ENCODE results near the gene CNDP2.

CNDP2 gene

DNA sequence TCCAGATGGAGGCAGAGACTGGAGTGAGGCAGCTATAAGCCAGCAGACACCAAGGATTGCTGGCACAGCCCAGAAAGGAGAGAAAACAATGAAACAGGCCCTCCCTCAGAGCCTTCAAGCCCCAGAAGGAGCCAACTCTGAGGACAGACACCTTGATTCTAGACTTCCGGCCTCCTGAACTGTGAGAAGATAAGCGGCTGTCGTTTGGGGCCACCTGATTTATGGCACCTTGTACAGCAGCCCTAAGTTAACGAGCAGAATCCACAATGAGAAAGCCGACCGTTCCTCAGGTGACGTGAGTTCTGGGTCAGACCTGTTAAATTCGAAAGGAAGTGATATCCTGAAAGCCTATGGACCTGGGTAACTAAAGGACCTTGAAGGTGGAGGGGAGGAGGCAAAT, 7.3 kb upstream of the CNDP2 start:
- no peak for DNase-seq (ENCODE audit: low read depth)
- TF ChIP-seq, protein P1, sequence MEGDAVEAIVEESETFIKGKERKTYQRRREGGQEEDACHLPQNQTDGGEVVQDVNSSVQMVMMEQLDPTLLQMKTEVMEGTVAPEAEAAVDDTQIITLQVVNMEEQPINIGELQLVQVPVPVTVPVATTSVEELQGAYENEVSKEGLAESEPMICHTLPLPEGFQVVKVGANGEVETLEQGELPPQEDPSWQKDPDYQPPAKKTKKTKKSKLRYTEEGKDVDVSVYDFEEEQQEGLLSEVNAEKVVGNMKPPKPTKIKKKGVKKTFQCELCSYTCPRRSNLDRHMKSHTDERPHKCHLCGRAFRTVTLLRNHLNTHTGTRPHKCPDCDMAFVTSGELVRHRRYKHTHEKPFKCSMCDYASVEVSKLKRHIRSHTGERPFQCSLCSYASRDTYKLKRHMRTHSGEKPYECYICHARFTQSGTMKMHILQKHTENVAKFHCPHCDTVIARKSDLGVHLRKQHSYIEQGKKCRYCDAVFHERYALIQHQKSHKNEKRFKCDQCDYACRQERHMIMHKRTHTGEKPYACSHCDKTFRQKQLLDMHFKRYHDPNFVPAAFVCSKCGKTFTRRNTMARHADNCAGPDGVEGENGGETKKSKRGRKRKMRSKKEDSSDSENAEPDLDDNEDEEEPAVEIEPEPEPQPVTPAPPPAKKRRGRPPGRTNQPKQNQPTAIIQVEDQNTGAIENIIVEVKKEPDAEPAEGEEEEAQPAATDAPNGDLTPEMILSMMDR (IDR thresholded peaks at IDR 0.05; ENCODE audit: control insufficient read depth, insufficient read depth, low read depth, low read length, missing control alignments), result no peak
- no peak overlapping the region for H3K4me3 ChIP-seq (ENCODE audit: control insufficient read depth, low read depth, low read length)

DNA sequence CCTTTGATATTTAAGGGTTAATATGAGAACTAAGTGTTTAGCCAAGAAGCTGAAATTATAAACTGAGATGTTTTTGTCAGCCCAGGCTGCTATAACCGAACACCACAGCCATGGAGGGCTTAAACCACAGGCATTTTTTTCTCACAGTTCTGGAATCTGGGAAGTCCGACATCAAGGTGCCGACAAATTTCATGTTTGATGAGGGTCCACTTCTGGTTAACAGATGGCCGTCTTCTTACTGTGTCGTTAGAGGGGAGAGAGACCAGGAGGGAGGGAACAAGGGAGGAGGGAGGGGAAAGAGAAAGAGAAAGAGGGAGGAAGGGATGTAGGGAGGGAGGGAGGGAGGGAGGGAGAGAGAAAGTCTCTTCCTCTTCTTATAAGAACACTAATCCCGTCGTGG, 6.5 kb upstream of the CNDP2 start:
- TF ChIP-seq, protein P1 (IDR thresholded peaks at IDR 0.05; ENCODE audit: control insufficient read depth, insufficient read depth, low read depth, low read length, missing control alignments), result no peak
- no peak overlapping the region; the same call in 1 of the 2 replicates for H3K4me3 ChIP-seq (ENCODE audit: control insufficient read depth, low read depth, low read length)
- no peak for DNase-seq (ENCODE audit: low read depth)

DNA sequence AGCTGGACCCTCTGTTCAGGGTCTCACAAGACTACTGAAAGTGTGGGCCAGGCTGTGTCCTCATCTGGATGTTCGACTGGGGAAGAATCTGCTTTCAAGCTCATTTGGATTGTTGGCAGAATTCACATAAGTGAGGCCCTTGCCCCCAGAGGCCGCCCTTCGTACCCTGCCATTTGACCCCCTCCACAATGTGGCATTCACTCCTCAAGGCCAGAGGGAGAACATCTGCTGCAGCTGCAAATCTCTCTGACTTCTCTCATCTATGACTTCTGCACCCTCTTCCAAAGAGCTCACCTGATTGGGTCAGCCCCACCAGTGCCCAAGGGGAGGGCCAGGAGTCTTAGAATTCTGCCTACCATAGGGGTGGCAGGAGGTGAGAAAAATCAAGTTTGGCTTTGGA, 3.9 kb upstream of the CNDP2 start:
- TF ChIP-seq, protein P1 (IDR thresholded peaks at IDR 0.05; ENCODE audit: control insufficient read depth, insufficient read depth, low read depth, low read length, missing control alignments), result no peak
- no peak overlapping the region for H3K4me3 ChIP-seq (ENCODE audit: control insufficient read depth, low read depth, low read length)
- no peak for DNase-seq (ENCODE audit: low read depth)

DNA sequence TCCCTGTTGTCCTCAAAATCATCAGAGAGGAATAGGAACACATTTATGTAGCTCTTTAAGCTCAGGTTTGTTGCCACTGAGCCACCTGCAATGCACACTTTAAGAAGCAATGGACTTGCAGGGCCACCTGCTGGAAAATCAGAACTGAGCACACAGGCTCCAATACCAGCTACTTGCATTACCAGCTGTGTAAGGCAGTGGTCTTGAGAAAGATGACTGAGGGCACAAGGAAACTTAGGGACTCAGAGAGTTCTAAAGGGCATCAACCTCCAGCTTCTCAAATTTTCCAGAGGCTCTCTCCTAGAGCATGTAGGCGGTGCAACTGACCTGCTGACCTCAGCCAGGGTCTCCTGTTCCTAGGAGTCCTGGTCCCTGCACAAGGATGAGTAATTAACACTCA, 2.5 kb upstream of the CNDP2 start:
- no peak for DNase-seq (ENCODE audit: low read depth)
- H3K4me3 ChIP-seq (ENCODE audit: control insufficient read depth, low read depth, low read length), result no peak overlapping the region
- TF ChIP-seq, protein P1 (IDR thresholded peaks at IDR 0.05; ENCODE audit: control insufficient read depth, insufficient read depth, low read depth, low read length, missing control alignments), result peak; percentile 60

DNA sequence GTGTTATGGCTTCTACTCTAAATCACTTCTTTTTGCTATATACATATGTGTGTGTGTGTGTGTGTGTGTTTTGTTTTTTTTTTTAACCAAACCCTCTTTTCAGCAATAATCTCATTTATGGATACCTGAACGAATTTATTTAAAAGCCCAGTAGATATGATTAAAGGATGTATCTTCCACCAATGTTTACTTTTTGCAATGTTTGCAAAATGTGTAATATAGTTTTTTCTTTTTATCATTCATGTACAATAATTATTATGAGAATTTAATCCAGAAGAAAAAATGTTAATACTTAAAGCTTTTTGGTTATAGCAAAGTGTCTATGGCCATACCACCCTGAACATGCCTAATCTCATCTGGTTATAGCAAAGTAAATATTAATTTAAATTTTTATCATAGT, 1.6 kb upstream of the CNDP2 start:
- DNase-seq (ENCODE audit: low read depth), result no peak
- H3K4me3 ChIP-seq (ENCODE audit: control insufficient read depth, low read depth, low read length), result no peak overlapping the region
- TF ChIP-seq, protein P1 (IDR thresholded peaks at IDR 0.05; ENCODE audit: control insufficient read depth, insufficient read depth, low read depth, low read length, missing control alignments), result no peak

DNA sequence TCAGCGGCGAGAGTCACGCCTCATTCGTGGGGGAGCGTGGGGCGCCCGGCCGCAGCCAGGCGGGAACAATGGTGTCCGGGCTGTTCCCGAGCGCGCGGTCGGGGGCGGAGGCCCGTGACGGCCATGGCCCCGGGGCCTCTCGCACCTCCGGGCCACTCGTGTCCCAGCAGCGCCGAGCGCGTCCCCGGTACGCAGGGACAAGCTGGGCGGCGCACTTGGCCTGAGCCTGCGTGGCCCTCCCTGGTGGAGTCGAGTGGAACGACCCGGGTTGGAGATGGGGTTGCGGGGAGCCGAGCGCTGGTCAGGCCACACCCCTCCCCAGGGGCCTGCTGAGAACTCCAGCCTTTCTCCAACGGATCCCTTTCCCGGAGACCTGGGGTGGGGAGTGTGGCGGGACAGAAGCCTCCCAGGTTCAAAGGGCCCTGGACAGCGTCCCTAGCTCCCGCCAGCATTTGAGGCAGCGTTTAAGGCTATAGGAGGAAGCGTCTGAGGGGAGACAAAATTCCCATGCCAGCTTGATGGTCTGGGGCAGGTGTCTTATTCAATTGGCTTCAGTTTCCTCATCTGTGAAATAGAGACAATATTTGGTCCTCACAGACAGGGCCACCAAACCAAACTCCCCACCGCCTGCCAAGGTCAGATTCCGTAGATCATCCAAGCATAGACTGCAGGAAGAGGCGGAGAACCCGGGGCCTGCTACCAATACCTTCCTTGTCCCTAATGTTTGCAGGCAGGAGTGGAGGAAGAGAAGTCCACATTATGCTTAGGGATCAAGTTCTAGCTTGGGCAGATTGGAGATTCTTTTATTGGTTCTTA, 553 bp downstream of the CNDP2 start:
- peak overlapping the region; percentile 81 for H3K4me3 ChIP-seq (ENCODE audit: control insufficient read depth, low read depth, low read length)
- TF ChIP-seq, protein P1 (IDR thresholded peaks at IDR 0.05; ENCODE audit: control insufficient read depth, insufficient read depth, low read depth, low read length, missing control alignments), result peak; percentile 14
- DNase-seq (ENCODE audit: low read depth), result no peak

Data from AG09309 (cell line).